GM12878 (cell line): ENCODE data around the gene SAP25. TPM values are rescaled to one million over a fixed set of nuclear protein-coding genes. Genes with fewer than 3 reads are reported as not detected.
A peak's percentile ranks its signal among the peaks of the same experiment; 100 is the strongest.

Experiments
- ATAC-seq: fragments of 200-7000 bp; cut with Tn5 transposase; 3 replicates; pipeline ENCODE4 v1.9.1; 2020; ENCODE audit warnings: mild to moderate bottlenecking, moderate library complexity
- BruUV-seq: library from RNA; stranded (reverse); fragments of 400-500 nt; replicated peaks from 2 replicates; lab custom pipeline; 2021; lab: Mats Ljungman, UMichigan
- CTCF ChIA-PET: fragments of 300-600 bp; sonication (Branson Sonifier 250); formaldehyde crosslinking; extraction: SDS; loops from one replicate; lab custom pipeline; 2021; ENCODE audit warnings: inconsistent platforms; lab: Yijun Ruan, JAX
- POLR2A ChIA-PET: fragments of 350-600 bp; formaldehyde crosslinking; extraction: SDS; loops from one replicate; lab custom pipeline; 2021; ENCODE audit warnings: inconsistent platforms; lab: Charles Lee
- RAD21 ChIA-PET: fragments of 300-600 bp; sonication (Branson Sonifier 250); formaldehyde crosslinking; loops from one replicate; lab custom pipeline; 2023; ENCODE audit warnings: antibody characterized with exemption; ENCODE audit not compliant: unreplicated experiment; lab: Charles Lee
- SMC1A ChIA-PET: fragments of 300-600 bp; sonication (Branson Sonifier 250); formaldehyde crosslinking; loops from one replicate; lab custom pipeline; 2023; ENCODE audit not compliant: unreplicated experiment, uncharacterized antibody; lab: Charles Lee
- DNase-seq: peaks from one replicate; pipeline ENCODE4 v3.0.0-alpha.2; 2011; ENCODE audit warnings: low read depth, low spot score
- FAIRE-seq: peaks from 3 replicates; lab custom pipeline; 2011; peaks lifted over from hg19 to GRCh38; lab: Jason Lieb, UNC
- H2AFZ ChIP-seq: 2 replicates; pipeline ENCODE4 v1.6.0; 2011; ENCODE audit warnings: low read depth, low read length, control low read depth; ENCODE audit not compliant: control insufficient read depth
- H3K27ac ChIP-seq: 2 replicates; pipeline ENCODE4 v1.5.1; 2011; ENCODE audit warnings: control low read depth; ENCODE audit not compliant: control insufficient read depth, insufficient read depth
- H3K27me3 ChIP-seq, 2 experiments: replicated peaks in 1 of 2; 2 replicates each; pipeline versions ENCODE4 v1.6.0 to v1.6.1; 2011; ENCODE audit warnings: low read length in 1 of 2; ENCODE audit not compliant: control insufficient read depth in 2 of 2, insufficient read depth in 2 of 2
- H3K36me3 ChIP-seq, 2 experiments: 2 replicates each; pipeline ENCODE4 v1.5.1; 2011; ENCODE audit warnings: low read length in 1 of 2; ENCODE audit not compliant: control insufficient read depth in 2 of 2, insufficient read depth in 2 of 2
- H3K4me1 ChIP-seq: 2 replicates; pipeline ENCODE4 v1.6.1; 2011; ENCODE audit warnings: mild to moderate bottlenecking, low read length, moderate library complexity, mixed read lengths; ENCODE audit not compliant: control insufficient read depth, insufficient read depth
- H3K4me2 ChIP-seq: 2 replicates; pipeline ENCODE4 v1.6.0; 2011; ENCODE audit warnings: control low read depth; ENCODE audit not compliant: control insufficient read depth, insufficient read depth
- H3K4me3 ChIP-seq: fragments of 200-600 bp; sonication (generic); 2 replicates; pipeline ENCODE4 v1.5.1; 2016
- H3K79me2 ChIP-seq: 2 replicates; pipeline ENCODE4 v1.6.0; 2011; ENCODE audit warnings: low read length; ENCODE audit not compliant: control insufficient read depth, insufficient read depth
- H3K9ac ChIP-seq: 2 replicates; pipeline ENCODE4 v1.8.0; 2011; ENCODE audit warnings: low read length, control low read depth, mixed read lengths; ENCODE audit not compliant: control insufficient read depth, insufficient read depth
- H3K9me3 ChIP-seq: replicated peaks from 3 replicates; pipeline ENCODE4 v1.5.1; 2011; ENCODE audit warnings: mild to moderate bottlenecking, low read length; ENCODE audit not compliant: control insufficient read depth, insufficient read depth
- H4K20me1 ChIP-seq: 2 replicates; pipeline ENCODE4 v1.6.0; 2011; ENCODE audit not compliant: control insufficient read depth, insufficient read depth
- CBX5 ChIP-seq: sonication (generic); IDR thresholded peaks from 2 replicates; pipeline ENCODE4 v1.6.1; 2016; ENCODE audit warnings: low read depth, moderate library complexity, mild to moderate bottlenecking, inconsistent platforms
- CEBPB ChIP-seq, 2 experiments: fragments of 150-350 bp in 1 of 2; IDR thresholded peaks; 2 replicates each; pipeline ENCODE4 v1.6.1; 2012 to 2014; ENCODE audit warnings: low read depth in 2 of 2, low read length in 2 of 2, borderline replicate concordance in 1 of 2, inconsistent platforms in 1 of 2
- HCFC1 ChIP-seq: fragments of 150-350 bp; IDR thresholded peaks from 2 replicates; pipeline ENCODE4 v1.6.1; 2014; ENCODE audit warnings: low read length
- MTA2 ChIP-seq: fragments of 450-650 bp; IDR thresholded peaks from 2 replicates; pipeline ENCODE4 v1.6.1; 2016; ENCODE audit warnings: low read depth, mild to moderate bottlenecking, moderate library complexity
- MXI1 ChIP-seq: fragments of 150-350 bp; IDR thresholded peaks from 2 replicates; pipeline ENCODE4 v1.6.1; 2011; ENCODE audit warnings: low read depth, mild to moderate bottlenecking, inconsistent platforms, low read length, improper control_type of control experiment
- SREBF2 ChIP-seq: IDR thresholded peaks from 2 replicates; pipeline ENCODE4 v1.6.1; 2012; ENCODE audit warnings: mild to moderate bottlenecking, low read length
- WRNIP1 ChIP-seq: IDR thresholded peaks from 2 replicates; pipeline ENCODE4 v1.6.1; 2011; ENCODE audit warnings: low read depth, low read length, improper control_type of control experiment, borderline replicate concordance
- ZBED1 ChIP-seq: IDR thresholded peaks from 2 replicates; pipeline ENCODE4 v1.6.1; 2016; ENCODE audit warnings: borderline replicate concordance
- ZSCAN29 ChIP-seq: fragments of 450-650 bp; IDR thresholded peaks from 2 replicates; pipeline ENCODE4 v1.6.1; 2017; ENCODE audit warnings: mild to moderate bottlenecking, moderate library complexity
- WGBS: methylation state at CpG from one replicate; pipeline ENCODE4 v1.1.6; 2016; ENCODE audit warnings: low lambda C conversion rate; ENCODE audit not compliant: insufficient replicate concordance, insufficient coverage; ENCODE audit errors: missing lambda C conversion rate; 5-methylcytosine and 5-hydroxymethylcytosine counted together
- in situ Hi-C: fragments of 300-500 bp; cut with MboI; formaldehyde crosslinking; loops from 9 replicates; pipeline ENCODE4 v1.14.3; 2018; ENCODE audit warnings: mixed read lengths
- intact Hi-C: fragments of 100-400 bp; cut with micrococcal nuclease; formaldehyde crosslinking; loops from one replicate; pipeline ENCODE4 v1.14.2; 2022; ENCODE audit not compliant: unreplicated experiment
- polyA plus RNA-seq, 11 experiments: library from polyadenylated mRNA; depleted of rRNA in 4 of 11; unstranded in 6 of 11; stranded (reverse) in 5 of 11; fragments of >200 nt; fragmentation: Nextera tagmentation in 4 of 11; fragmentation: Illumina TruSeq in 1 of 11; extraction: Ambion mirVana in 4 of 11; extraction: Trizol in 1 of 11; gene quantifications; 1 replicate in 1 of 11; 2 replicates in 10 of 11; pipeline versions ENCODE4 v1.2.1 to v1.2.3, GENCODE V29; 2011 to 2016; ENCODE audit warnings: inconsistent platforms in 2 of 11, missing spikeins in 2 of 11, low read depth in 1 of 11
- total RNA-seq, 4 experiments: library from RNA; depleted of rRNA in 3 of 4; stranded (reverse); fragments of >200 nt in 3 of 4; fragmentation: Illumina TruSeq in 1 of 4; extraction: Trizol in 1 of 4; gene quantifications; 2 replicates each; pipeline versions ENCODE4 v1.2.1 to v1.2.3, GENCODE V29; 2013 to 2021
- TF ChIP-seq, protein P1 (sequence below): fragments of 450-650 bp; IDR thresholded peaks from 2 replicates; pipeline ENCODE4 v1.6.1; 2016; ENCODE audit warnings: mild to moderate bottlenecking, moderate library complexity, borderline replicate concordance
- TF ChIP-seq, protein P2 (sequence below): fragments of 150-350 bp; IDR thresholded peaks from 2 replicates; pipeline ENCODE4 v1.6.1; 2016; ENCODE audit warnings: low read depth, low read length
- TF ChIP-seq, protein P3 (sequence below): IDR thresholded peaks from 2 replicates; pipeline ENCODE4 v1.6.1; 2012; ENCODE audit warnings: low read depth, low read length, improper control_type of control experiment
- TF ChIP-seq, protein P4 (sequence below): IDR thresholded peaks from 2 replicates; pipeline ENCODE4 v1.6.1; 2011; ENCODE audit warnings: low read depth, low read length, improper control_type of control experiment, borderline replicate concordance

The SAP25 gene
- total and polyA plus RNA-seq, 10 of the 15 experiments (the other 5 are each of a cell fraction or from before 2014, with no cell fraction given), result 0.14 to 8.6 (median 1.1) TPM

DNA sequence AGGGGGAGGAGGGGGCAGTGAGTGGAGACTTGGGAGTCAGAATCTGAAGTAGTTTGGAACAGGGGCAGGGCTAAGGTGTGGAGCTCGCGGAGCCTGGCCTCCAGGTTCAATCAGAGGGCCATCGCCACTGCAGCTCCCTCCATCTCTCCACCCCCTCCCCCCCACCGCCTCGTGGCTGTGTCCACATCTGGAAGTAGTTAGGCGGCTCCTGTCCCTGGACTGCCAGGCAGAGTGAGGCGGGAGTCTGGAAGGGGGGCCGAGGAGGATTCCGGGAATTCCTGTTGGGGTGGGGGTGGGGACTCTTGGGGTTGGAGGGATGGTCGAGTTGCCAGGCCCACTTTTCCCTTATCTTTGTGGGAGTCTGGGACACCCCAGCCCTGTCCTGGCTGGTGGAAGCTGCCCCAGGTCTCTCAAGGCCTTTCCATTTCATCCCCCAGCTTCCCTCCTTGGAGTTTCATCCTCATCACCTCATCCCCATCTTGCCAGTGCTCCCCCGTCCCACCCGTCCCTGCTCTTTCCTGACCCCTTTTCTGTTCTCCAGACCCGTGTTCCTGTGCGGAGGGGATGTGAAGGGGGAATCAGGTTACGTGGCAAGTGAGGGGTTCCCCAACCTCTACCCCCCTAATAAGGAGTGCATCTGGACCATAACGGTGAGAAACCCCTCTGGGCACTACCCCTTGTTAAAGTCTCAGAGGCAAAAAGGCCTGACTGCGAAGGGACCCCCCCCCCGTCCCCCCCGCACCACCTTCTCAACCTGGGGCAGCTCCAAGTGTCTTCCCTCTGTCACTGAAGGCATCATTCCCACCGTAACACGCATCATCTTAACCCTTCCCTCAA, 29.4 kb upstream of the SAP25 start:
- no peak overlapping the region for H3K27ac ChIP-seq
- RAD21 ChIA-PET, result interaction anchor here (0.6 to 1.4 kb wide), 3 partner anchors 17 to 103 kb away, joined by 3 to 4 read pairs (median 3); partner anchors contain the start of genes FBXO24 and LRCH4
- no peak for FAIRE-seq
- no peak for ATAC-seq
- POLR2A ChIA-PET, result interaction anchor here (0.6 to 1.1 kb wide), 4 partner anchors 9 to 89 kb away, joined by 3 to 4 read pairs (median 4); partner anchors contain the start of gene MOSPD3
- 73% methylated on average over 16 of the region's 21 CpGs for WGBS
- in situ Hi-C loops (no loop called here), intact Hi-C loops (no loop called here)
- no peak overlapping the region for H2AFZ ChIP-seq
- peaks cover 10% of the 10 kb centered on the region for H3K4me1 ChIP-seq
- H3K79me2 ChIP-seq, result no peaks in the 10 kb centered on the region
- CTCF ChIA-PET, result interaction anchor here (1.5 to 2.2 kb wide), 4 partner anchors 9 to 87 kb away, joined by 4 to 6 read pairs (median 4); partner anchors contain the start of gene MOSPD3
- DNase-seq, result no peak
- H3K9ac ChIP-seq, result no peak overlapping the region
- no peak overlapping the region for H3K4me3 ChIP-seq
- no peaks in the 10 kb centered on the region for H4K20me1 ChIP-seq
- BruUV-seq, result no TSS peak
- no peaks in the 10 kb centered on the region for H3K9me3 ChIP-seq
- H3K4me2 ChIP-seq, result peak overlapping the region; percentile 99; the same call in 1 of the 2 replicates
- H3K36me3 ChIP-seq, result no peaks in the 10 kb centered on the region
- peaks cover 2 to 5% of the 10 kb centered on the region in 2 experiments; a peak in 2 of 4 replicates for H3K27me3 ChIP-seq
- SMC1A ChIA-PET, result interaction anchor here (1.3 kb wide), 1 partner anchor 18 kb away, joined by 6 read pairs; the partner anchor contains the start of genes FBXO24 and LRCH4
- no peak for TF ChIP-seq MXI1
- no peak for TF ChIP-seq SREBF2
- TF ChIP-seq, protein P1, sequence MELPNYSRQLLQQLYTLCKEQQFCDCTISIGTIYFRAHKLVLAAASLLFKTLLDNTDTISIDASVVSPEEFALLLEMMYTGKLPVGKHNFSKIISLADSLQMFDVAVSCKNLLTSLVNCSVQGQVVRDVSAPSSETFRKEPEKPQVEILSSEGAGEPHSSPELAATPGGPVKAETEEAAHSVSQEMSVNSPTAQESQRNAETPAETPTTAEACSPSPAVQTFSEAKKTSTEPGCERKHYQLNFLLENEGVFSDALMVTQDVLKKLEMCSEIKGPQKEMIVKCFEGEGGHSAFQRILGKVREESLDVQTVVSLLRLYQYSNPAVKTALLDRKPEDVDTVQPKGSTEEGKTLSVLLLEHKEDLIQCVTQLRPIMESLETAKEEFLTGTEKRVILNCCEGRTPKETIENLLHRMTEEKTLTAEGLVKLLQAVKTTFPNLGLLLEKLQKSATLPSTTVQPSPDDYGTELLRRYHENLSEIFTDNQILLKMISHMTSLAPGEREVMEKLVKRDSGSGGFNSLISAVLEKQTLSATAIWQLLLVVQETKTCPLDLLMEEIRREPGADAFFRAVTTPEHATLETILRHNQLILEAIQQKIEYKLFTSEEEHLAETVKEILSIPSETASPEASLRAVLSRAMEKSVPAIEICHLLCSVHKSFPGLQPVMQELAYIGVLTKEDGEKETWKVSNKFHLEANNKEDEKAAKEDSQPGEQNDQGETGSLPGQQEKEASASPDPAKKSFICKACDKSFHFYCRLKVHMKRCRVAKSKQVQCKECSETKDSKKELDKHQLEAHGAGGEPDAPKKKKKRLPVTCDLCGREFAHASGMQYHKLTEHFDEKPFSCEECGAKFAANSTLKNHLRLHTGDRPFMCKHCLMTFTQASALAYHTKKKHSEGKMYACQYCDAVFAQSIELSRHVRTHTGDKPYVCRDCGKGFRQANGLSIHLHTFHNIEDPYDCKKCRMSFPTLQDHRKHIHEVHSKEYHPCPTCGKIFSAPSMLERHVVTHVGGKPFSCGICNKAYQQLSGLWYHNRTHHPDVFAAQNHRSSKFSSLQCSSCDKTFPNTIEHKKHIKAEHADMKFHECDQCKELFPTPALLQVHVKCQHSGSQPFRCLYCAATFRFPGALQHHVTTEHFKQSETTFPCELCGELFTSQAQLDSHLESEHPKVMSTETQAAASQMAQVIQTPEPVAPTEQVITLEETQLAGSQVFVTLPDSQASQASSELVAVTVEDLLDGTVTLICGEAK, result no peak
- no peak for TF ChIP-seq MTA2
- TF ChIP-seq ZBED1, result no peak
- TF ChIP-seq, protein P2, sequence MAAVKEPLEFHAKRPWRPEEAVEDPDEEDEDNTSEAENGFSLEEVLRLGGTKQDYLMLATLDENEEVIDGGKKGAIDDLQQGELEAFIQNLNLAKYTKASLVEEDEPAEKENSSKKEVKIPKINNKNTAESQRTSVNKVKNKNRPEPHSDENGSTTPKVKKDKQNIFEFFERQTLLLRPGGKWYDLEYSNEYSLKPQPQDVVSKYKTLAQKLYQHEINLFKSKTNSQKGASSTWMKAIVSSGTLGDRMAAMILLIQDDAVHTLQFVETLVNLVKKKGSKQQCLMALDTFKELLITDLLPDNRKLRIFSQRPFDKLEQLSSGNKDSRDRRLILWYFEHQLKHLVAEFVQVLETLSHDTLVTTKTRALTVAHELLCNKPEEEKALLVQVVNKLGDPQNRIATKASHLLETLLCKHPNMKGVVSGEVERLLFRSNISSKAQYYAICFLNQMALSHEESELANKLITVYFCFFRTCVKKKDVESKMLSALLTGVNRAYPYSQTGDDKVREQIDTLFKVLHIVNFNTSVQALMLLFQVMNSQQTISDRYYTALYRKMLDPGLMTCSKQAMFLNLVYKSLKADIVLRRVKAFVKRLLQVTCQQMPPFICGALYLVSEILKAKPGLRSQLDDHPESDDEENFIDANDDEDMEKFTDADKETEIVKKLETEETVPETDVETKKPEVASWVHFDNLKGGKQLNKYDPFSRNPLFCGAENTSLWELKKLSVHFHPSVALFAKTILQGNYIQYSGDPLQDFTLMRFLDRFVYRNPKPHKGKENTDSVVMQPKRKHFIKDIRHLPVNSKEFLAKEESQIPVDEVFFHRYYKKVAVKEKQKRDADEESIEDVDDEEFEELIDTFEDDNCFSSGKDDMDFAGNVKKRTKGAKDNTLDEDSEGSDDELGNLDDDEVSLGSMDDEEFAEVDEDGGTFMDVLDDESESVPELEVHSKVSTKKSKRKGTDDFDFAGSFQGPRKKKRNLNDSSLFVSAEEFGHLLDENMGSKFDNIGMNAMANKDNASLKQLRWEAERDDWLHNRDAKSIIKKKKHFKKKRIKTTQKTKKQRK, result no peak
- TF ChIP-seq WRNIP1, result no peak
- TF ChIP-seq HCFC1, result no peak
- TF ChIP-seq CEBPB (IDR thresholded peaks at IDR 0.05; ENCODE audit: borderline replicate concordance in 1 of 2, low read depth in 2 of 2, low read length in 2 of 2), result no peak
- TF ChIP-seq, protein P3, sequence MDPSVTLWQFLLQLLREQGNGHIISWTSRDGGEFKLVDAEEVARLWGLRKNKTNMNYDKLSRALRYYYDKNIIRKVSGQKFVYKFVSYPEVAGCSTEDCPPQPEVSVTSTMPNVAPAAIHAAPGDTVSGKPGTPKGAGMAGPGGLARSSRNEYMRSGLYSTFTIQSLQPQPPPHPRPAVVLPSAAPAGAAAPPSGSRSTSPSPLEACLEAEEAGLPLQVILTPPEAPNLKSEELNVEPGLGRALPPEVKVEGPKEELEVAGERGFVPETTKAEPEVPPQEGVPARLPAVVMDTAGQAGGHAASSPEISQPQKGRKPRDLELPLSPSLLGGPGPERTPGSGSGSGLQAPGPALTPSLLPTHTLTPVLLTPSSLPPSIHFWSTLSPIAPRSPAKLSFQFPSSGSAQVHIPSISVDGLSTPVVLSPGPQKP, result no peak
- TF ChIP-seq CBX5, result no peak
- no peak for TF ChIP-seq ZSCAN29
- TF ChIP-seq, protein P4, sequence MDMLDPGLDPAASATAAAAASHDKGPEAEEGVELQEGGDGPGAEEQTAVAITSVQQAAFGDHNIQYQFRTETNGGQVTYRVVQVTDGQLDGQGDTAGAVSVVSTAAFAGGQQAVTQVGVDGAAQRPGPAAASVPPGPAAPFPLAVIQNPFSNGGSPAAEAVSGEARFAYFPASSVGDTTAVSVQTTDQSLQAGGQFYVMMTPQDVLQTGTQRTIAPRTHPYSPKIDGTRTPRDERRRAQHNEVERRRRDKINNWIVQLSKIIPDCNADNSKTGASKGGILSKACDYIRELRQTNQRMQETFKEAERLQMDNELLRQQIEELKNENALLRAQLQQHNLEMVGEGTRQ, result no peak
